Activated naive CD4-positive, alpha-beta T cell treated with anti-CD3 and anti-CD28 coated beads, Interleukin-2, amount 50 U/mL, for 72 hours (primary cell): ENCODE results near the gene MMD. TPM values are rescaled to one million over a fixed set of nuclear protein-coding genes. Genes with fewer than 3 reads are reported as not detected.
"Not testable (repeated sequence)": the region's sequence is repeated elsewhere in the genome, so short reads cannot be mapped to it uniquely, and the experiment has no call there.

Experiments used
- ATAC-seq, 2 donors: fragments of 150-1000 bp; cut with Tn5 transposase; 2 replicates each; pipeline ENCODE4 v1.10.0; 2021; ENCODE audit warnings: mild to moderate bottlenecking in 2 of 2, moderate library complexity in 2 of 2
- DNase-seq, 2 donors: peaks; one replicate each; pipeline ENCODE4 v3.0.0; 2021 to 2022; ENCODE audit warnings: low spot score in 2 of 2
- H3K27ac Mint-ChIP-seq, 2 donors: one replicate each; pipeline ENCODE4 v1.8.0; 2022; ENCODE audit warnings: mild to moderate bottlenecking in 2 of 2, mixed read lengths in 2 of 2
- H3K36me3 Mint-ChIP-seq, 2 donors: one replicate each; pipeline ENCODE4 v1.8.0; 2022; ENCODE audit warnings: mixed read lengths in 2 of 2
- H3K9me3 Mint-ChIP-seq, 2 donors: one replicate each; pipeline ENCODE4 v1.8.0; 2022; ENCODE audit warnings: mixed read lengths in 2 of 2
- total RNA-seq, 2 donors: library from RNA; stranded (reverse); gene quantifications; one replicate each; pipeline ENCODE4 v1.2.3, GENCODE V29; 2022

Gene MMD
- total RNA-seq, 2 donors from 2014 or later = 15.7 to 23.7 TPM

GRCh38 chr17:55390364-55390977 is 31.2 kb downstream of the MMD start:
- H3K9me3 Mint-ChIP-seq = no peaks in the 10 kb centered on the region
- H3K27ac Mint-ChIP-seq = no peak overlapping the region
- DNase-seq (no peak), ATAC-seq (no peak)
- peaks cover 0 to 7% of the 10 kb centered on the region in 2 donors for H3K36me3 Mint-ChIP-seq

- not testable (repeated sequence) for H3K9me3 Mint-ChIP-seq, H3K27ac Mint-ChIP-seq, DNase-seq, H3K36me3 Mint-ChIP-seq, ATAC-seq
Observed at GRCh38 chr17:55389715-55390114, 31.9 kb downstream of the MMD start.

GRCh38 chr17:55388842-55389241 is 32.8 kb downstream of the MMD start:
- Mint-ChIP-seq H3K36me3 (no peaks in the 10 kb centered on the region), H3K27ac (no peak overlapping the region), H3K9me3 (no peaks in the 10 kb centered on the region)
- DNase-seq (no peak), ATAC-seq (no peak)

- Mint-ChIP-seq H3K27ac (no peak overlapping the region), H3K9me3 (no peaks in the 10 kb centered on the region), H3K36me3 (no peaks in the 10 kb centered on the region)
- ATAC-seq (no peak), DNase-seq (no peak)
Observed at GRCh38 chr17:55386796-55387332, 34.8 kb downstream of the MMD start.

- DNase-seq = no peak
- H3K9me3 Mint-ChIP-seq = no peaks in the 10 kb centered on the region
- no peak overlapping the region for H3K27ac Mint-ChIP-seq
- ATAC-seq = no peak
- no peaks in the 10 kb centered on the region for H3K36me3 Mint-ChIP-seq
Observed at GRCh38 chr17:55384643-55385232, 36.9 kb downstream of the MMD start.

- no peak for ATAC-seq
- H3K36me3 Mint-ChIP-seq = no peaks in the 10 kb centered on the region
- no peak for DNase-seq
- H3K9me3 Mint-ChIP-seq = no peaks in the 10 kb centered on the region
- H3K27ac Mint-ChIP-seq = no peak overlapping the region
Observed at GRCh38 chr17:55383771-55384642, 37.6 kb downstream of the MMD start.

GRCh38 chr17:55381017-55381770 is 40.4 kb downstream of the MMD start:
- ATAC-seq = no peak
- no peak for DNase-seq
- Mint-ChIP-seq H3K36me3 (no peaks in the 10 kb centered on the region), H3K27ac (no peak overlapping the region), H3K9me3 (no peaks in the 10 kb centered on the region)

GRCh38 chr17:55377671-55378275 is 43.9 kb downstream of the MMD start:
- Mint-ChIP-seq H3K27ac (no peak overlapping the region), H3K9me3 (peaks cover 0 to 5% of the 10 kb centered on the region in 2 donors), H3K36me3 (peaks cover 1 to 7% of the 10 kb centered on the region in 2 donors)
- DNase-seq (no peak), ATAC-seq (no peak)

GRCh38 chr17:55368706-55369105 is 52.9 kb downstream of the MMD start:
- Mint-ChIP-seq H3K36me3 (peaks cover 10 to 15% of the 10 kb centered on the region in 2 donors), H3K27ac (no peak overlapping the region), H3K9me3 (peaks cover 8 to 10% of the 10 kb centered on the region in 2 donors)
- DNase-seq (no peak), ATAC-seq (no peak)

GRCh38 chr17:55366020-55366481 is 55.6 kb downstream of the MMD start:
- Mint-ChIP-seq H3K27ac (no peak overlapping the region), H3K36me3 (peaks cover 4% of the 10 kb centered on the region in 2 donors)

GRCh38 chr17:55363033-55363432 is 58.6 kb downstream of the MMD start:
- ATAC-seq (no peak), DNase-seq (no peak)
- Mint-ChIP-seq H3K36me3 (peaks cover 10 to 13% of the 10 kb centered on the region in 2 donors), H3K27ac (no peak overlapping the region), H3K9me3 (peaks cover 9 to 14% of the 10 kb centered on the region in 2 donors)

More at GRCh38 chr17:55366020-55366481, 55.6 kb downstream of the MMD start:
- no peak for ATAC-seq
- H3K9me3 Mint-ChIP-seq = peaks cover 3 to 8% of the 10 kb centered on the region in 2 donors
- no peak for DNase-seq

- peaks cover 10 to 13% of the 10 kb centered on the region in 2 donors for H3K36me3 Mint-ChIP-seq
- ATAC-seq (no peak), DNase-seq (no peak)
- H3K9me3 Mint-ChIP-seq = peaks cover 9 to 14% of the 10 kb centered on the region in 2 donors
- H3K27ac Mint-ChIP-seq = peak overlapping the region in 1 of 2 donors; percentile 66
Observed at GRCh38 chr17:55360971-55361370, 60.7 kb downstream of the MMD start.

- peak; percentile 75 to 86 for ATAC-seq
- Mint-ChIP-seq H3K9me3 (peaks cover 9 to 10% of the 10 kb centered on the region in 2 donors), H3K27ac (no peak overlapping the region), H3K36me3 (peaks cover 10 to 13% of the 10 kb centered on the region in 2 donors)
- DNase-seq = peak in 1 of 2 donors; percentile 74
Observed at GRCh38 chr17:55356434-55357328, 65.0 kb downstream of the MMD start.

GRCh38 chr17:55354941-55355340 is 66.7 kb downstream of the MMD start:
- DNase-seq (no peak), ATAC-seq (no peak)
- Mint-ChIP-seq H3K9me3 (no peaks in the 10 kb centered on the region), H3K36me3 (no peaks in the 10 kb centered on the region), H3K27ac (no peak overlapping the region)

- DNase-seq = no peak
- Mint-ChIP-seq H3K9me3 (no peaks in the 10 kb centered on the region), H3K36me3 (no peaks in the 10 kb centered on the region), H3K27ac (no peak overlapping the region)
- ATAC-seq = no peak
Observed at GRCh38 chr17:55354010-55354409, 67.6 kb downstream of the MMD start.
